AML-193 (cell line): ENCODE results near the gene ZNF692.

ENCODE experiments used
- DNase-seq, 2 experiments: peaks; one replicate each; lab custom pipeline; 2025; lab: John Stamatoyannopoulos, UW

The ZNF692 gene

DNA sequence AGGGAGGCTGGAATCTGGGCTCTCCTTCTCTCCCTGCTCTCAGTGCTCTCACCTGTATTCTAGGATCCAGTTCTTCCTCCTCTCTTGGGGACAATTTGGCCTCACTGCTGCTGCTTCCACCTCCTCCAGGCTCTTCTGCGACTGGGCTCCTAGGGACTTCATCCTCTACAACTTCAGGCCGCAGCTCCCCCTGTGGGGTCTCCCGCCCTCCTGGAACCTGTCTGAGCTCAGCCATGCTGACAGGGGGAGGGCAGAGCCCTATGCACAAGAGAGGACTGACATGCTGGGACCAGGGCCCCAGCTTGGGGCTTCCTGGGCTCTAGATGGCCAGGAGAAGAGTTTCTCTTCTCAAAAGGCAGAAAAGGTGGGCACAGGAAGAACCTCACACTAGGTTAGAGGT is 34.2 kb downstream of the ZNF692 start:
- DNase-seq = no peak

DNA sequence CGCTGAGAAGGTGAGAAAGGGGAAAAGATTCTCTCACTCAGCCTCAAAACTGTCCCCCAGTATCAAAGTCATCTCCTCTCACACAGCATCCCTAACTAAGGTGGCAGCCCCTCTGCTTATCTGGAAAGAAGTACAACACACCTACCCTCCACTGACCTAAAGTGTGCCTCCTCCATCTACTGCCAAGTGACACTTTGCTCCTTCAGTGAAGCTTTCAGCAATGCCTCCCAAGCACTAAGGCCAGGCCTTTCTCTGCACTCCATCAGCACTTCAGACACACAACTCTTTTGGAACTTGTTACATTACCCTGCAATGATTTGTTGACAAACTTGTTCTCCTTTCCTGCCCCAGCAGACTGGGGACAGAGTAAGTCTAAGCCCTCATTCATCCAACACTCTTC is 34.6 kb downstream of the ZNF692 start:
- no peak for DNase-seq

DNA sequence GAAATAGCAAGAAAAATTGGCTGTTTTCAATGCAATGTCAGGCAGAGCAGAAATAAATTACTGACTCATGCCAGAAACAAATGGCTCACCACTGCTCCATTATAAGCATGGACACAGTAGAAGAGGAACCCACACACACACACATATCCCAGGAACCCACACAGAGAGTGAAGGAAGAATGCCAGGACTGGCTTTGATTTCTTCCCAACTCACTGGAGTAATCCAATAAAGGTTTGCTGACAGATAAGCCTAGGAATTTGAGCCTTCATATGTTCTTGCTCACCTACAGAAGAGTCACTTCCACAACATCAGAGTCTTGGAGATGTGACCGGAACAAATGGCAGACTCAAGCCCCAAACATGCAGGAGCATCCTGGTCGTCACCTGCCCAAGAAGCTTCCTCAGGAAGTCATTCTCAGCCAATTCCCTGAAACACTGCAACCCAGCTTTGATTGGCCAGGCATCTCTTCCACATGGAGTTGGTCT is 35.3 kb downstream of the ZNF692 start:
- DNase-seq = no peak

DNA sequence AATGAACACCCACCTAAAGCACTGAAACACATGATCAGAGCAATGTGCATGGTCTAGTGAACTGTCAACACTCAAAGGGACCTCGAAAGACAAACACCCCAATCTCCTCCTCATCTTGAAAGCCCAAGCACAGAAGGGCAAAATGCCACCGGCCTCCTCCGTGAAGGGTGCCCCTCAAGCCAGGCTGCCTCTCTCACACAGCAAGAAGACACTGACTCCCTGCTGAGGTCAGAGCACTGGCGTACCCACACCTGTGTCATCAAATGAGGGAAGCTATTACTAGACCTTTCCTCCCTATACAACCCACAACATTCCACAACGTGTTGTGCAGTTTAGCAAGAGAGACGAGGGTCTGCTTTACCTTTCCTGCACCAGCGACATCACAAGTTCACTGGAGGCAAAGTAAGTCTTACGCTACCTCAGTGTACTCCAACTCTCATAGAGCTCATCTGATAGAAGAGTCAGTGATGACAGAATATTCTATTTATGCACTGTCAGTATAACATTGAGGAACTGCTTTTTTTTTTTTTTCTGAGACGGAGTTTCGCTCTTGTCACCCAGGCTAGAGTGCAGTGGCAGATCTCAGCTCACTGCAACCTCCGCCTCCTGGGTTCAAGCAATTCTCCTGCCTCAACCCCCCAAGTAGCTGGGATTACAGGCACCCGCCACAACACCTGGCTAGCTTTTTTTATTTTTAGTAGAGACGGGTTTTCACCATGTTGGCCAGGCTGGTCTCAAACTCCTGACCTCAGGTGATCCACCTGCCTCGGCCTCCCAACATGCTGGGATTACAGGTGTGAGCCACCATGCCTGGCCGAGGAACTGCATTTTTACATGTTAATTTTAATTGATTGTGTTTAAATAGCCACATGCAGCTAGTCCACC is 36.5 kb downstream of the ZNF692 start:
- peak; percentile 11 to 22 for DNase-seq

DNA sequence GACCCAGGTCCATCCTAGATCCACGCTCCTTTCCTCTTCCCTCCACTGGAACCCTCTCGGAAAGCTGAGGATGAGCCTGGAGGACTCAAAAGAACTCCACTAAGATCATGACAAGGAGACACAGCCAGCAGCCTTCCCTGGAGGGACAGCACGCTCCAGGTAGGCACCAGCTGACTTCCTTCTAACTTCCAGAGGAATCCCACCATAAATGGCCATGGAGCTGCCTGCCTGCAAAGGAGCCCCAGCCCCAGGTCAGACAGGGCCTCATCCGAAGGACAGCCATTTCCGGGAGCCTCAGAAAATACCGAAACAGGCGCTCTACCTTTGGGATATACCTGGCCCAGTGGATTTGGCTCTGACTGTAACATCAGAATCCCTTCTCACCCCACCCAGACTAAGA is 37.2 kb downstream of the ZNF692 start:
- DNase-seq = no peak

DNA sequence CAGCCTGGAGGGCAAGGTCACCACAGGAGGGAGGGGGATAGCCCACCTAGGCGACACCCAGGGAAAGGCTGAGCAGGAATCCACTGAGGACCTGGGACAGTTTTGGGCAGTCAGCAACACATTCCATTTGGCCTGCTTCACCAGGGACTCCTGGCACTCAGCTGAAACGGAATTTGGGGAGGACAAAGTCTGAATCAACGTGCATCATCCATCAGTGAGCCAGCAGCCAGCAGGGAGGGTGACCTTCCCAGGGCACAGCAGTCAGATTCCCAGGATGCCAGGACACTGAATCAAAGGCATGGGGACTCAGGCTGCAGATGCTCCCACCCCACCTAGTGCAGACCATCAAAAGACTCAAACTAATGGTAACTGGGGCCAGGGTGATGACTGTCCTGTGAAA is 37.8 kb downstream of the ZNF692 start:
- DNase-seq = no peak

DNA sequence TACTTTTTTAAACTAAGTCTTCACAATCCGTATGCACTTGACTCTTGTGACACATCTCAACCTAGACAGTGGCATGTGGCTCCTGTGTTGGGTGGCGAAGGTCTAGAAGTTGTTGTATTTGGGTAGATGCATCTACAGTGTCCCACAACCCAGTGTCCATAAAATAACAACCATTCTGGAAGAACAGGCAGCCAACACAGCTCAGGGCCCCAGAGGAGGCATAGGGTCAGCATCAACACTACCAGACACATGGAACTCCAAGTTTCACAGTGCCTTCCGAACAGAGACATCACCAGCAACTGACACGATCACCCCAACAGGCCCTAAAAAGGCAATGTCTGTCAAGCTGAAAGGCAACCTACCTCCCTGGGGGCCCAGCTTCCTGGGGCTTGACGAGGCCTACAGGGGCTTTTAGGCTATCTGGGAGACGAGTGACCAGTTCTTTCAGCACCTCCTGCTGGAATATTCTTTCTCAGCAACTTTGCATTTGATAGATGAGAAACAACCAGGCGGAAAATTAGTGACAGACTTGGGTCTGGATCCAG is 38.8 kb downstream of the ZNF692 start:
- DNase-seq = no peak

DNA sequence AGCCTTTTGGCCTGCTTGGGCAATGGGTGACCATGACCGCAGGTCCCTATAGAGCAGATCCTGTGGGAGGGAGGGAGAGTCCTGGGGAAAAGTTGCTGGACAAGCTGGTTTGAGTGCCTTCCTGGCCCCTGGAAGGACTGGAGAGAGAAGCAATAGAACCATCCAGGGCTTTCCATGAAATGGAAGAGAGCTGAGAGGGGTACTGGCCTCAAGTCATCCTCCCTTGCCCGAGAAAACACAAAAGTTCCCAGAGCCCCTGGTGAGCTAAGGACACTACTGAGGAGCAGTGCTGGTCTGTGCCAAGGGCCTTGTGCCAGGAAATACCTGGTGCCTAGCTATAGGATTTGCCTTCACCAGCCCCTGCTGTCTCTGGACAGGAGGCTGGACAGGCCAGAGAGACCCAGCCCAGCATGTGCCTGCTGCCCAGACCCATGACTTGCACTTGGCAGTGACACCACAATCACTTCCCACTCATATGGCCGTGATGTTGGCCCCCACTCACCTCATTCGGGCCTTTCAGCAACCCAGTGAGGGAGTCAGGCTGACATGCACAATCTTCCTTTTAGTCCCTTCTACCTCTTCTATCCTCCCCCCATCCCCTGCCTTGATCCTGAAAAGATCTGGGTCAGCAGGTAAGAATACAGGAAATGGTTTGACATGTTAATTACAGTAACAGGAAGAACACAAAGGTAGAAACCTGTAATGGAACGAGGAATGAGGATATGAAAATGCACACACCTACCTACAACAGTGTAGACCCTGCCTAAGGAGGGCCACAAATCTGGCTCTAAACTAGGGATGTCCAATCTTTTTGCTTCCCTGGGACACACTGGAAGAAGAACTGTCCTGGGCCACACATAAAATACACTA is 40.1 kb downstream of the ZNF692 start:
- DNase-seq = no peak

DNA sequence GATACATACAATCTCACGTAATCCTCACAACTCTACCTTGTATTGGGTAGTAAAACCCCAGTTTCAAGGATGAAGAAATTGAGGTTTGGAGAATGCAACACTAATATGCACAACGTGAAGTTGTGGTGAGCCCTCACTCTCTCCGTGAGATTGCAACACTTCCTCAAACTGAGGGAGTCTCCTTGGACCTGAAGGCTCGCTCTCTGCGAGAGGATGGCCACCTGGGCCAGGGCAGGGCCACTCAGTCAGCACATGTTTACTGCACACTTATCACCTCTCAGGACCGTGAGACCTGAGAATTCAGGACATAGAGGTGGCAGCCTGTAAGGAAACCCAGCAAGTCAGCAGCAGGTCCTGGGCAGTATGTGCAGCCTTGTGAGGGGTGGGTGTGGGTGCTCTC is 41.8 kb downstream of the ZNF692 start:
- peak; percentile 92 to 95 for DNase-seq

DNA sequence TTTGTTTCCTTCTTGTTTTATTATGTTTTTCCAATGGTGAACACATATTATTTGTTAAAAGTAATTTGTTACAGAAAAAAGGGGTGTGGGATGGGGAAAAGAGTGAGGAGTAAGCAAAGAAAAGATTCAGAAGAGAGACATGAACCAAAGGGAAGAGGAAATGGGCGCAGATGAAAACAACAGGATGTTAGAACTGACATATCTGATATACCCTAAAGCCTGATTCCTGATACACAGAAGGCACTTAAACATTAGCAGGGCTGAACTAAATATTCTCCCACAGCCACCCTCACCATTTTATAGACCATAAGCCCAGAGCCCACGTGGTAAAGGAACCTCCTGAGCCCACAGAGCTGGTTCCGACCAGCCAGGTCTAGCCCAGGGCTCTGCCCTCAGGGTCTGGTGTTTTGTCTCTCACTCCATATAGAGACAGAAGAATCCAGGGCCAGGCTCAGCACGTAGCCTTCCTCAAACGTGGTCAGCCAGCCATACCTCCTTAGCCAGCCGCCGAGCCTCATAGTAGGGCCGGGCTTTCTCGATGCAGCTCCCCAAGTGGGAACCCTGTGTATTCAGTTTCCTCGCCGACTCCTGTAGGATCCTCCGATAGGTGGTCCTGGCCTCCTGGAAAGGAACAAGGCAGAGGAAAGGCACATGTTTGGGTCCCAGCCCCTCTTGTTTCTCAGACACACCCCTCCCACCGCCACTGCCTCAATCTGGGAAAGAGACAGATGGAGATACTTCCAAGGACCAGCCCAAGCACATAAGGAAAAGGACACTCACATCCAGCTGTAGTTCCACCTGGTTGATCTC is 42.6 kb downstream of the ZNF692 start:
- DNase-seq = no peak

DNA sequence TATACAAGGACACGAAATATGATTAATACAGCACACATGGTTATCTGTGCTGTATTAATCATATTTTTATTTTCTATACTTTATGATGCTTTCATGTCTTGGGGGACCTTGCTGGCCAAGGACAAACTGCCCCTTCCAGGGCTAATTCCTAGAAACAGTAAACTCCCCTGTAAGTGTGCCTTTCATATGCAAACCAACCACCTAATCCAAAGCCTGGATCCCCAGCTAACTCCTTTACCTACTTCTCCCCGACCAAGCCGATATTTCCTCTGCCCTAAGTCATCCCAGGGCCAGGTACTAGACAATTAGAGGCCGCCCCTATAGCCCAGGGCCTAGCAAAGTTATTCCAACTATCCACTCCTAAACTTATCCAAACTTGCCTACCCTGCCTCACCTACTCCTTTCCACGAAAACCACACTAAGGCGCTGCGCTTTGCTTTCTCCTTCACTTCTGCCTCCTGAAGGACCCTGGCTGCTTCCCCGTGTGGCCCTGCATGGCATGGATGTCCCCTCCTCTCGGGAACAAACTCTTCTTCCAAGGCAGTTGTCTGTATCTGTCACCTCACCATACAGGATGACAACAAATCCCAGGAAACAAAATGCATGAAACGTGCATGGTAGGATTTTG is 43.4 kb downstream of the ZNF692 start:
- no peak for DNase-seq

DNA sequence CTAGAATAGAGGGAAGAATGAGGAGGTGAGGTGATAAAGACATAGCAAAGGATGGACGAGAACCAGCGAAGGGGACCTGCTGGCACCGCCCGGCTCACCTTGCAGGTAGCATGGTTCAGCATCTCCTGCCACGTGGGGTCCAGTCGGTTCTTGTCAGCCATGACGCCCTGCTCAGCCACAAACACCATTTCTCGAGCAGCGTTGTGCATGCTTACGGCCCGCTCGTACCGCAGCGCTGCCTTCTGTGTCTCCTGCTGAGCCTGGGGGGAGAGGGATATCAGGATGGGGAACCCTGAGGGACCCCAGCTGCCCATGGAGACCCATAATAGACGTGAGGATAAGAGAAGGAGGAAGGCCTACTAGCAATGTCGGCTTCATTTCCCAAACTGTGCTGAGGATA is 44.5 kb downstream of the ZNF692 start:
- DNase-seq = no peak

DNA sequence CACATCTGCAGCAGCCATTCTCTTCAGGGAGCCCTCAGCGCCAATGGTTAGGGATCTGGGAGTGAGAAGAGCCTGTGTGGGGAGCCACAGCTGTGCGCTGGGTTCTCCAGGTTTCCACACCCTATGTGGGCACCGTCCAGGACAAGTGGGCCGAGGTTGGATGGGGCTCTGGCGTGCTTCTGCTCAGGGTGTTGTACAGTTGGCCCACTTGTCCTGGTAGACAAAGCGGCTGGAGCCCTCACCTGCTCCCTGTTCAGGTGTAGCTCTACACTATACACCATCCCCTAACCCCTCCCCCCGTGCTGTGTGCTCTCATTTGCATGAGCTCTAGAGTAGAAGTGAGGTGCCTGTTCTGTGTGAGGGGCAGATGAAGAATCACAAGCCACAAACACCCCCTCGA is 45.3 kb downstream of the ZNF692 start:
- no peak for DNase-seq

DNA sequence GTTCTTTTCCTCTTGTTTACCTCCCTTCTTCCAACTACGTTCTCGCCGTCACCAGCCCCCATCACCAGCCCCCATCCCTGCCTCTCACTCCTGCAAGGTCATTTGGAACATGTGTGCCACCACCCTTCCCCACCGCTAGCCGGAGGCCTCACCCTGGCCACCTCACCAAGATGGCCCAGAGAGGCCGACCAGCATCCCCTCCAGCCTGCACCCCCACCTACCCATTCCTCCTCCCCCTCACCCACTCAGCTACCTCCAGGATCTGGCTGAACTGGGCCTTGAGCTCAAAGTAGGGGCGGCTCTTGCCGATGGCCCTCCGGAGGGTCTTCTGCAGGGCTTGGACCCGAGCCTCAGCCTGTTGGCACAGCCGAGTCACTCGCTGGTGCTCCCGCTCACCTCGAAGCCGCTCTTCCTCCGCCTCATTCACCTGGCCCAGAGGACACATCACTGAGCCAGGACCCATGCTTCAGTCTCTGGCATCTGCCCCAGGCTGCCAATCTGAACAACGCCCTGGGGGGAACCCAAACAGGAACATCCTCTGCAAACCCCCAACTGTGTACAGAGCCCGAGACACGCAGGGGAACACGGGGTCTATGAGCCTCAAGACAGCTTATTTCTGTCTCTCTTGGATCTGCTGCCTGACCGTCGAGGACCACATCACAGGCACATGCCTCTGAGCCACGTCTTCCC is 46.0 kb downstream of the ZNF692 start:
- no peak for DNase-seq

DNA sequence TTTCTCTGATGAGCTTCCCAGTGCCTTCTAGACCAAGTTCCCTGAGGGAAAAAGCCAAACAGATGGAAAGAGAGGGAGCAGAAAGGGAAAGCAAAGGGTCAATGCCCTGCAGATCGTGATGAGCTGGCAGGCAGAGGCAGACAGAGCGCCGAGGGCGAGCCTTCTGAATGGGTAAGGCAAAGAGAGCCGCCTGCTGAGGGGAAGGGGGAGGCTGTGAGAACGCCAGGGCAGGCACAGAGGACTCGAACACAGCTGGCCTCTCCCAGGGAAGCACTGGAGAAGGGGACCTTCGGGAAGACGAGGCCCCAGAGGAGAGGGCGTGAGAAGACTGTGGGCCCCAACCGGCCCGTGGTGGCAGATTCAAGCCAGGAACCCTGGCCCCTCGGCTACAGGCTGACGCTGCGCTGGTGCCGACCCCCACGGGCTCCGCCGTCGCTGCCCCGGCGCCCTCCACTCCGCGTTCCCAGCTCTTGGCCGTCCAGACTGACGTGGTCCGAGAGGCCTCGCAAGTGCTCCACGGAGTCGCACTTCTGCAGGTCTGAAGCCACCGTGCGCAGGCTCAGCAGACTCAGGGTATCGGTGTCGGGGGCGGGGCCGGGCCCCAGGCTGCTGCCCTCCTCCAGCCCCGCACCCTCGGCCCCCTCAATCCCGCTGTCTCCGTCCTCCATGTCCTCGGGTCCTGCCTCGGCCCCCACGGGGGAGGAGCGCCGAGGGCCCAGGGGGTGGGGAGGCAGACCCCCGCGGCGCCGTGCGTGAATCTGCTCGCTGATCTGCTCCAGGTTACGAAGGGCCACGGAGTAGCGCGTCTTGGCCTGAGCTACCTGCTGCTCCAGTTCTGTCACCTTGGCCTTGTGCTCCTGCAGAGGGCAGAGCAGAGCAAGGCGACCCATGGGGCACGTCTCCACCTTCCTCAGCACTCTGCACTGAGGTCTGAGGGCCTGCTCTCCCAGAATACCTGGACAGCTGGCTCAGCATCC is 47.1 kb downstream of the ZNF692 start:
- no peak for DNase-seq

DNA sequence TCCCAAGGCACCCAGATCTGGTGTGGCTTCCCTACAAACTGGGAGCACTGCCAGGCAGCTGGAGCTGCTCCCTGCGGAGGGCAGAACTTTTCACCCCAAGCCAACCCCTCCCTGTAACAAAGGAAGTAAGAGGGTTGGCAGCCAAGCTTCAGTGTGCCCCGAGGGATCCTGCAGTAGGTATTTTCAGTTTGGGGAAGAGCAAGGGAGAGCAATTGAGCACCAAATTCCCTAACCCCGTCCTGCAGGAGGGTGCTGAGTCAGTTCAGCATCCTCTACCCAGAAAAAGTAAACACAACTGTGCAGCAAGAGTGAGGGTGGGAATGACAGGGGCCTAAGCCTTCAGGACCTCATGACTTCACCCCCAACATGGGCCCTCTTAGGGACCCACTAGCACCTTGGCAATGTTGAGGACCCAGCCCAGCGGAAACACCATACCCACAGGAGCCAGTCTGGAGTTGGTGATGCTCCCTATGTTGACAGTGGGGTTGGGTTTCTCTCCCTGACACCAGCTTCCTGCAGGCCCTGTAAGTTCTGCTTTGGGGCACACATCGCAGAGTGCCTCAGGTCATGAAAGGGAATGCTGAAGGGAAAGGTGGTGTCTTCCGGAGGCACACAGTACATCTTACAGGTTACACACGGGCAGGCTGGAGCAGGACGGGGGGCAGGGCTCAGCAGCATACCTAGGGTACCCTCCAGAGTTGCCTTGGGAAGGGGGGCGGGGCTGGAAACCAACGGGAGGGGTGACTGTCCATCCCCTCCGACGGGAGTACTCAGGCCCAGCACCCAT is 48.0 kb downstream of the ZNF692 start:
- DNase-seq = no peak

DNA sequence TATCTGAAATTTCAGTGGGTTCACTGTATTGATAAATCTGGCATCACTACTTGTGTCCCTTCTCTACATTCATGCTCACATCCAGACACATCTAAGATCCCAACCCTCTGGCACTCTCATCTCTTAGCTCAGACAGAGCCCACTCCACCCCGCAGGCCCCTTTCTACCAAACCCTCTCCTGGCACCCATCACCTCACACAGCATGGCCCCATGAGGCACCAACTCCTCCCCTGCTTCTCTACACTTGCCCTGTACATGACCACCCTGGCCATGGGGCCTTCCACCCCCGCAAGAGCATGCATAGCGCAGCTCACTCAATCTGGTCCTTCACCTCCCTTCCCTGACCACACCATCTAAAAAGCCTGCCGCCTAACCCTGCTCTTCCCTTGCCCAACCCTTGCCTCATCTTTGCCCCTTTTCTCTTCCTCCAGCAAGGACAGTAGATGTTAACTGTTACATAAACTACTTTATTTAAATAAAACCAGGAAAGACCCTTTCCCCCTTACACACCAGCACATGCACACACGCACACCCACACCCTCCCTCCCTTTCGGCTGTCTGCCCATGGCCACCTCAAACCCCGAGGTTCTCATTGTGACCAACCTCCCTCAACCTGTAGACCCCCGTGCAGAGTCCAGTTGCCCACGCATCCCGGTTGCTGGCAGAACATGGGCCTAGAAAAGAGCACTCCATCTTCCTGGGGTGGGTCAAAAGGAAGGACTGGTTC is 48.7 kb downstream of the ZNF692 start:
- DNase-seq = no peak

DNA sequence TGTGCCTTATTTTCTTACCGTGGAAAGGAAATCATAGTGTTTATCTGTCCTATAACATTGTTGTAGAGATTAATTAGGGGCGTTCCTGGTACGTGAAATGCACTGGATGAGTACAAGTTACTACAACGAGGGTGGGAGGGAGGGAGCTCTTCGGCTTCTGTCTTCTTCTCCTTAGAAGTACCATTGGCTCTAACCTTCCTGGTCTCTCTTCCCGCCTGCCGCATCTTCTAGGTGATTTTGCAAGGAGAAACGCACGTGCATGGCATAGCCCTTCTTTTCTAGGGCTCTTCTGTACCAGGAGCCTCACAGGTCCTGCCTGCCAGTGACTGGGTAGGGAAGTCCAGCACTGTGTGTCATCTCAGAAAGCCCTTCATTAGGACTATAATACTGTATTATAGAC is 50.0 kb downstream of the ZNF692 start:
- no peak for DNase-seq
